ES-I3 (cell line): ENCODE data around the gene ALDH1A3.
A peak's percentile ranks its signal among the peaks of the same experiment; 100 is the strongest.
"Not testable (repeated sequence)": the region's sequence is repeated elsewhere in the genome, so short reads cannot be mapped to it uniquely, and the experiment has no call there.

ENCODE experiments used
- H3K36me3 ChIP-seq: 2 replicates; pipeline ENCODE4 v1.6.1; 2013; ENCODE audit warnings: mild to moderate bottlenecking, low read length, control low read depth, moderate library complexity; ENCODE audit not compliant: insufficient read depth
- H3K4me1 ChIP-seq: 2 replicates; pipeline ENCODE4 v1.6.1; 2013; ENCODE audit warnings: mild to moderate bottlenecking, control low read depth, low read length; ENCODE audit not compliant: insufficient read depth
- H3K9ac ChIP-seq: 2 replicates; pipeline ENCODE4 v1.6.1; 2013; ENCODE audit warnings: low read depth, mild to moderate bottlenecking, low read length, moderate library complexity
- H3K9me3 ChIP-seq: 2 replicates; pipeline ENCODE4 v1.6.1; 2013; ENCODE audit warnings: mild to moderate bottlenecking, low read length, moderate library complexity; ENCODE audit not compliant: control insufficient read depth, insufficient read depth

ALDH1A3 gene

GRCh38 chr15:100849855-100850218, 29.8 kb upstream of the ALDH1A3 start:
- Histone ChIP-seq H3K36me3 (no peaks in the 10 kb centered on the region), H3K9ac (peak overlapping the region; percentile 40; the same call in 1 of the 2 replicates), H3K9me3 (no peaks in the 10 kb centered on the region), H3K4me1 (no peaks in the 10 kb centered on the region)

DNA sequence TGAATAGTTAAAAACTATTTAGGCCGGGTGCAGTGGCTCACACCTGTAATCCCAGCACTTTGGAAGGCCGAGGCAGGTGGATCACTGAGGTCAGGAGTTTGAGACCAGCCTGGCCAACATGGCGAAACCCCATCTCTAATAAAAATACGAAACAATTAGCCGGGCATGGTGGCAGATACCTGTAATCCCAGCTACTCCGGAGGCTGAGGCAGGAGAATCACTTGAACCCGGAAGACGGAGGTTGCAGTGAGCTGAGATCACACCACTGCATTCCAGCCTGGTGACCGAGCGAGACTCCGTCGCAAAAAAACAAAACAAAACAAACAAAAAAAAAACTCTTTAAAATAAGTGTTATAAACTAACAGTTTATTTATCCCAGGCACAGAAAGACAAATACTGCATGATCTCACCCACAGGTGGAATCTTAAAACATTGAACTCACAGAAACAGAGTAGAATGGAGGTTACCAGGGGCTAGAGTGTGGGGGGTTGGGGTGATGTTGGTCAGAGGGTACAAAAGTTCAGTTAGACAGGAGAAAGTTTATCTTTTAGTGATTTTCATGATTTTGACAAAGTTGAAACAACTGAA, 28.1 kb upstream of the ALDH1A3 start:
- H3K9ac ChIP-seq, H3K9me3 ChIP-seq, H3K36me3 ChIP-seq, H3K4me1 ChIP-seq: not testable (repeated sequence)

DNA sequence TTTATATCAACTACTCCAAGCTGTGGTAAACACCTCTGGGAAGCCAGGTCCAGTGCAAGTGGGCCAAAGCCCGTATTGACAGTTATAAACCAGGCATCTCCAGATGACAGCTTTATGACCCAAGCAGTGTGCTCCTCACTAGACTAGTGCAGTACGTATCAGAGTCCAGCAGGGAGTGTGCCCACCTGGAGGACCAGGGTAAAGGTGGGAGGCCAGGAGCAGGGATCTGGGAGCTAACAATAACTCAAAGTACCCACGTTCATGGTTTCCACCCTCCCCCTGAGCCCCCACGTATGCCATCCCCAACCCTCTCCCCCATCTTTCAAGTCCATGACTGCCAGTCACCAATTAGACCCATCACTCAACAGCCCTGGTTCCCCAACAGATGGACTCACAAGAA, 27.0 kb upstream of the ALDH1A3 start:
- no peaks in the 10 kb centered on the region for H3K9me3 ChIP-seq
- no peaks in the 10 kb centered on the region for H3K4me1 ChIP-seq
- no peaks in the 10 kb centered on the region for H3K36me3 ChIP-seq

DNA sequence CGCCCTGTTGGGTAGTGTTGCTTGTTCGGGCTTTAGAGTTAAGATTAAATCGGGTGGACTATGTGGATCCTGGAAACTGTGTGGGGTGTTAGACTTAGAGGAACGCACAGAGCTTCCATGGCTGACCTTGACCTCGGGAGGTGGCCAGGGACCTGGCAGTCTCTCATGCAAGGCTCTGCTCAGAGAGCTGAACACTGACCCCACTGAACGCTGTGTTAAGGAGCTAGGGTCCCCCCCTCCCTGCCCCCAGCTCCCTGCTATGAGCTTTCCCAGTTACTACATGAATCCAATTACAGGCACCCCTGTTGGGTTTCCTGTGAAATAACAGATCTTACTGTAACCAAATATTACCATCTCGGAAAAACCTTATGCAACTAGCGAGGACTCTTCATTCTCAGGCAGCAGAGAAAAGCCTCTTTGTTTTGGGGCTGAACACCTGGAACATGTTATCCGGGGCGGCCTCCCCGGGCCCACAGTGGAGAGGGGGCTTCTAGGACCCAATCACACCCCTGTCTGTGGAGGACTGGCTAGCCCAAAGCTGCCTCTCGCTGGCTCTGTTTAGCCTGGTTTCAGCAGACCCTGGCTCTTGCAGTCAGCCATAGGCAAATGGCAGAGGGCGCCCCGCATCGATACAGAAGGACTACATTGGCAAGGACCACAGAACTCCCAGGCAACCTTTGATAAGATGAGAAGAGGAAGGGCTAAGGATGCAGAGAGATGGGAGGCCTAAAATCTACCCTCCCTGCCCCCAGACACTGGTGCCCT, 25.8 kb upstream of the ALDH1A3 start:
- H3K36me3 ChIP-seq = no peaks in the 10 kb centered on the region
- no peak overlapping the region for H3K9ac ChIP-seq
- no peaks in the 10 kb centered on the region for H3K9me3 ChIP-seq
- H3K4me1 ChIP-seq = no peaks in the 10 kb centered on the region

More for the DNA sequence above, 27.0 kb upstream of the ALDH1A3 start:
- no peak overlapping the region for H3K9ac ChIP-seq

DNA sequence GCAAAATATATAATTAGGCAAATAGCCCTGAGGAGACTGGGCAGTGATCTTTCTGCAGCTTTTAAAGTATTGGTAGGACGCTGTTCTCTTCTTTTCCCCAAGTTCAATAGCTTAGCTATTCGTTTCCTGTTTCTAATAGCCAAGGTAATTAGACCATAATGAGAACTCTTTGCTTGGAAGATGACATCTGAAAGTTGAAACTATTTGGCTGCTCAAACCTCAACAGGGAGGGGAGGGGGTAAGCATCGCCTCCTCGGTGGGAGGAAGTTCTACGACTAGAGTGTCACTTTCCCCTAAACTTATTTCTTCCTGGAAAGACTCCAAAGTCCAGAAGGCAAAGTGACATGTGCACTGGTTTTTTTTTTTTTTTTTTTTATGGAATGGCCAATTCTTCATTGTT, 22.8 kb upstream of the ALDH1A3 start:
- H3K4me1 ChIP-seq = no peaks in the 10 kb centered on the region
- no peaks in the 10 kb centered on the region; the same call in 1 of the 2 replicates for H3K36me3 ChIP-seq
- H3K9ac ChIP-seq = no peak overlapping the region
- no peaks in the 10 kb centered on the region for H3K9me3 ChIP-seq

GRCh38 chr15:100858294-100858693, 21.3 kb upstream of the ALDH1A3 start:
- H3K9ac ChIP-seq = no peak overlapping the region
- no peaks in the 10 kb centered on the region for H3K9me3 ChIP-seq
- H3K4me1 ChIP-seq = no peaks in the 10 kb centered on the region
- no peaks in the 10 kb centered on the region; the same call in 1 of the 2 replicates for H3K36me3 ChIP-seq

- Histone ChIP-seq H3K36me3 (no peaks in the 10 kb centered on the region; the same call in 1 of the 2 replicates), H3K9me3 (no peaks in the 10 kb centered on the region), H3K4me1 (no peaks in the 10 kb centered on the region), H3K9ac (no peak overlapping the region)
These were observed 19.4 kb upstream of the ALDH1A3 start for GRCh38 chr15:100859970-100860828.

- H3K4me1 ChIP-seq = no peaks in the 10 kb centered on the region
- no peak overlapping the region for H3K9ac ChIP-seq
These were observed 18.7 kb upstream of the ALDH1A3 start for GRCh38 chr15:100860829-100861510.

DNA sequence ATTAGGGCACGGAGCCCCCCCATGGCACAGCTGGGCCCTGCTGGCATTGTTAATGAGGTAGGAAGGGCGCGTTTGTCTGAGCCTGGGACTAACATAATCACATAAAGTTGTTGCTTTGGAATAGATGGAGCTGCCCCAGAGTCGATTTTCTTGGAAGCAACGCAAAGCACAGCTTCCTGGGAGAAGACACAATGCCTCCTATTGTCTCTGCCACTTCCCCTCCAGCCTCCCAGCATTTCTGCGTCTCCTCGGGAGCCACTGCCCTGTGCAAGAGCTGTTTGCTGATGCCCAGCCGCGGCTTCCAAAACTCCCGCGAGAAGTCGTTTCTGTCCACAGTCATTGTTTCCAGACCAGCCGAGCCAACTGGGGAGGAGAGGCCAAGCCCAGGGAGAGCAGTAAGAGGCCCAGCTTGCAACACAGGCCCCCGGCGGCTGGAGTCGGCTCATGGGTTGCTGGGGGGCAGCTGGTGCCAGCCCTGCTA, 18.1 kb upstream of the ALDH1A3 start:
- H3K4me1 ChIP-seq = no peaks in the 10 kb centered on the region

More at GRCh38 chr15:100860829-100861510, 18.7 kb upstream of the ALDH1A3 start:
- Histone ChIP-seq H3K36me3 (no peaks in the 10 kb centered on the region; the same call in 1 of the 2 replicates), H3K9me3 (no peaks in the 10 kb centered on the region)

DNA sequence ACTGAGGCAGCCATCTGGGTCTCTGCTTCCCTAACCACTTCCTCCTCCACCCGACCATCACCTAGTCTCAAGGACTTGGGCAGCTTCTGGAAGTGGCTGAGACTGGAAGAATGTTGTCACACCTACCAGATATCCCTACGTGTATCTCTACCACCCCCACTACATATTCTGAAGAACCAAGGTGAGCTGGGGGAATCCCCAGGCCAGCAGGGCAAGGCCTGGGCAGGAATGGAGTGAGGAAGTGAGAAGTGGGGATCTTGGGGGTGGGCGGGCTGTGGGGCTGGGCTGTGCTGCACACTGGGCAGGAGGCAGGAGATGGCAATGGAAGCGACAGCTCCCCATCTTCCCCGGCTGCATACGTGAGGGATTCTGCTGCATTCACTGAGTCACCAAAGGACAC, 17.5 kb upstream of the ALDH1A3 start:
- H3K9ac ChIP-seq = no peak overlapping the region
- H3K9me3 ChIP-seq = no peaks in the 10 kb centered on the region
- H3K4me1 ChIP-seq = no peaks in the 10 kb centered on the region
- no peaks in the 10 kb centered on the region; the same call in 1 of the 2 replicates for H3K36me3 ChIP-seq

More for the DNA sequence above, 18.1 kb upstream of the ALDH1A3 start:
- H3K36me3 ChIP-seq = no peaks in the 10 kb centered on the region; the same call in 1 of the 2 replicates
- no peak overlapping the region for H3K9ac ChIP-seq
- H3K9me3 ChIP-seq = no peaks in the 10 kb centered on the region

DNA sequence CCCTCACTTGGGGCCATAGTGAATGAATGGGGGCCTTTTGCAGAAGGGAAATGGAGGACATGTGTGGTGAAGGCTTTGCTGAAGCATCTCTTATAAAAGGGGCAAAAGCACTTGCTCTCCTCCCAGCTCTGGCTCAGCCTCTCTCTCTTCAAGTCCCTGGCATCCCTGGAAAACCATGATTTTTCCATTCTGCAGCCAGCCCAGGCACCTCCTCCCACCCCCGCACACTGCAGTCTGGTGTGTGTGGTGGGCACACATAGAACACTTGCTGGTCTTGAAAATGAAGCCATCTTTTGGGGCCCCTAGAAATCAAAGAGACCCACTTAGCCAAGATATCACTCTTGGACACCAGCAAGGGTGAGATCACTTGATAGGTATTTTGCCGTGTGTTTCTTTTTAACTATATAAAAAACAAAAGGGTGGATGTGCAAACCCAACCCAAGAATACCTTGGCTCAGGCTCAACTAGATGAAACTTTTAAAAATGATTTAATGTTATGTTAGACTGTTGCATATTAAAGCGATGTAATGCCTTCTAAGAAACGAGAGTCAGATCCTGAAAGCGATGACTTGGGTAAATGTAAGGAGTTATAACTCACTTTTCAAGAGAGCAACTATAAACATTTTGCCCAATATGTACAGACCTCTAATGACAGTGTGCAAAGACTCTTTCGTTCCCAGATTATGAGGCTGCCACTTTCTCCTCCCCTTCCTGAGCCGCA, 16.4 kb upstream of the ALDH1A3 start:
- H3K9me3 ChIP-seq = no peaks in the 10 kb centered on the region
- H3K4me1 ChIP-seq = no peaks in the 10 kb centered on the region
- H3K36me3 ChIP-seq = no peaks in the 10 kb centered on the region; the same call in 1 of the 2 replicates
- H3K9ac ChIP-seq = no peak overlapping the region

GRCh38 chr15:100863796-100864267, 15.8 kb upstream of the ALDH1A3 start:
- H3K4me1 ChIP-seq = no peaks in the 10 kb centered on the region
- H3K36me3 ChIP-seq = no peaks in the 10 kb centered on the region; the same call in 1 of the 2 replicates
- no peak overlapping the region for H3K9ac ChIP-seq
- no peaks in the 10 kb centered on the region for H3K9me3 ChIP-seq
